GM19455 (cell line): Measurements from ENCODE around the gene CELSR1.
"Not testable (repeated sequence)": the region's sequence is repeated elsewhere in the genome, so short reads cannot be mapped to it uniquely, and the experiment has no call there.

Experiments used
- ATAC-seq: cut with Tn5 transposase; IDR thresholded peaks from one replicate; pipeline ENCODE4 v1.9.1; 2021; ENCODE audit not compliant: unreplicated experiment

Gene CELSR1

DNA sequence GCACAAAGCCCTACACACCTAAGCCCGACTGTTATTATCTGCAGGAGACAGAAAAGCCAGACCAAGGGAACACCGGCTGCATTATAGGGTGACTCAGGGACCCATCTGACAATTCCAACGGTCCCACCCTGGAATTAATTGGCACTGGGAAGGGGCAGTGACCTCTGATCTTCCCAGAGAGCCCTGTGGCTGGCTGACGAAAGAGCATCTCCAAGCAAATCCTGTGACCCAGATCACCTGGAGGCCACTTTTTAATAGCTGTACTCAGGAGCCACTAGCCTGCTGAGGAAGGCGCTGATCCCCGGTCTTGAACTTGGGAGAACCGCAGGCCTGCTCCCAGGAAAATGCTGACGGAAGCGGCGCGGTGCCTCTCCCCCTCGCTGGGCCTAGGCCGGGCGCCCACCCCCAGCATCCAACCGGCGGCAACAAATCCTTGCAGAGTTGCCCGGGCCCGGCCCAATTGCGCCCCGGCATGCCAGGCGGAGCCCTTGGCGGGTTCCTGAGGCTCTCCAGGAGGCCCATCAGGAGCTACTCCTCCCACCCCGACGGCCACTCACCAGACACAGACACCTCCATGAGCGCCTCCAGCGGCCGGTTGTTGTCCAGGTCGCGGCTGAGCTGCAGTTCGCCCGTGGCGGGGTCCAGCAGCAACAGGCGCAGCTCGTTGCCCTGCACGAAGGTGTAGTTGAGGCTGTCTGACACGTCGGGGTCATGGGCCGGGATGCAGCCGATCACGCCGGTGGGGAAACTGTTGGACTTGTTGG, 4.2 kb downstream of the CELSR1 start:
- ATAC-seq = no peak

DNA sequence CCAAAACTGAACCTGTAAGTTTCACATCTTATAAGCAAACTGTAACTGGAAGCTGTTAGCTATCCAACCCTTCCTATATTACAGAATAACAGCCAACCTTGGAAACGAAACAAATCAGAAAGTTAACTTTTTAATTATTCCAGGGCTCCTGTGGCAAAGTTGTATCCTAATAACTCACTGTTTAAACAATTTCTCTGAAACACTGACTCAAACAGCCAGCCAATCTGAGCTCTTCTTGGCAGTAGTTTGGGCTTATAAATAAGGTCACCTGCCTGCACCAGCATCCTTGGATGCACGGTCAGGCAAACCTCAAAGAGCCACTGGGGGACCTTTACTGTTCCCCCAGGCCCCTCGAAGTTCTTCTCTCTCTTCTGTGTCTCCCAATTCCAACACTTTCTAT, 5.0 kb downstream of the CELSR1 start:
- no peak for ATAC-seq

GRCh38 chr22:46531581-46532175, 5.7 kb downstream of the CELSR1 start:
- no peak for ATAC-seq

DNA sequence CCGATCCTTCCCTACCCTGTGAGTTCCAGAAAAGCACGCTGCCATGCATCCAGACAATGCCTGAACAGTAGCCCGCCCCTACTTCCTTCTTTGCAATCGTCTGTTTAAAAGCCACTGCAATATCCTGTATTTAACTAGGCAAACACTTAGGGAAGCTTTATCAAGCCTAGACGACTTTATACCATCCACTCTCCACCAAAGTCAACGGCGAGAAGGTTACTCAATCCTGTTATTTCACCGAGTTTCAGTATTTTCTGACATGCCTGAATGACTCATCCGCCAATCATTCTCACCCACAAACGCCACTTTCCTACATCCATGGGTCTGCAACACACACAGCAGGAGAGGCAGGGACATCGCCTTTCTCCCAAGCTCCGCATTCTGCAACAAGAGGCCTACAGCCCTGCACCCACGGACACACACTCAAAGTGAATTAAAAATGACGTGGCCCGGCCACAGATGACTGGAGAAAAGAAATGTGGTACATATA, 9.3 kb downstream of the CELSR1 start:
- ATAC-seq = no peak

DNA sequence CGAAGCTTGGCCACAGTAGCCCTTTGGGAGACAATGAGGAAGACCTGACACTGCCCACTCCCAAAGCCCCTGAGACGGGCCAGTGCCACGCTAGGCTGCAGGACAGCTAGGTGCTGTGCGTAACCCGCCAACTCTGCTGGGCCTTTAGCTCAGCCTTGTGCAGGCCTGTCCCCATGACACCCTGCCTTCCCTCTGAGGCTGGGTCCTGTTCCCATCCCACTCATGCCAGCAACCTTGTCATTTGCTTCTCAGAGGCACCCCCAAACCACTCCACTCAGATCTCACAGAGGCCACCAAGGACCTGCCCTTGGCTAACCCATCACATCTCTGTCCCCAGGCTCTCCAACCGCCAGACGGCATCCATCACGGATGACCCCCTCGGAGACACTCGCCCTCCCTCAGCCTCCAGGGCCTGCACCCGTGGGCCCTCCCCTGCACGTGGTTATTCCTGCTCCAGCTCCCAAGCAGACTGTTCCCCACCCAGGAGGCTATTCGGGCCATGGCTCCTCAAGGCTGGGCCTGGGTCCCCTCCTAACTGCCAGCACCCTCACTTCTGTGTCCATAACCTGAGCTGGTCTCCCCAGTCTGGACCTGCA, 11.1 kb downstream of the CELSR1 start:
- no peak for ATAC-seq

- no peak for ATAC-seq
These were observed 11.8 kb downstream of the CELSR1 start for GRCh38 chr22:46525389-46526243.

- ATAC-seq = no peak
These were observed 13.1 kb downstream of the CELSR1 start for GRCh38 chr22:46524203-46524740.

DNA sequence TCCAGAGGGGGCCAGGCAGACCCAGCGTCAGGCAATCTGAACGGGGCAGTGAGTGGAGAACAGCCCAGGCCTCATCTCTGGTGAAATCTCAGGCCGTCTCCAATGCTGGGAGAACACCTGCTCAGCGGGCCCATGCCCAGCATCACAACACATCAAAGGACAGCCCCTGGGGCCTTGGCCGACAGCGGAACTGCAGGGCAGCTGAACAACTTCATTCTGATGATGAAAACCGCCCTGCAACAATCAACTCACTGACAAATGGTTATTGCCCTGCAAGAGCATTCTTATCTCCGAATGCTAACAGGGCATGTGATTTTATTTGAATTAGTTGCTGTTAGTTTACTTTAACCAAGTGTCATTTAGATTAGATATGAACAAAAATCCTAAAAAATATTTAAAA, 14.6 kb downstream of the CELSR1 start:
- no peak for ATAC-seq

DNA sequence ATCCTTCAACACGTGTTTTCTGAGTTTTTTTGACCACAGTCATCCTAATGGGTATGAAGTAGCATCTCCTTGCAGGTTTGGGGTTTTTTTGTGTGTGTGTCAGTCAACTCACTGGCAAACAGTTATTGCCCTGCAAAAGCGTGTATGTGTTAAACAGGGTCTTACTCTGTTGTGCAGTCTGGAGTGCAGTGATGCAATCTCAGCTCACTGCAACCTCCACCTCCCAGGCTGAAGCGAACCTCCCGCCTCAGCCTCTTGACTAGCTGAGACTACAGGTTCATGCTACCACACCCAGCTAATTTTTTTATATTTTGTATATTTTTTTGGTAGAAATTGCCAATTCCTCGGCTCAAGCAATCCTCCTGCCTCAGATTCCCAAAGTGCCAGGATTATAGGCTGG, 15.4 kb downstream of the CELSR1 start:
- no peak for ATAC-seq

DNA sequence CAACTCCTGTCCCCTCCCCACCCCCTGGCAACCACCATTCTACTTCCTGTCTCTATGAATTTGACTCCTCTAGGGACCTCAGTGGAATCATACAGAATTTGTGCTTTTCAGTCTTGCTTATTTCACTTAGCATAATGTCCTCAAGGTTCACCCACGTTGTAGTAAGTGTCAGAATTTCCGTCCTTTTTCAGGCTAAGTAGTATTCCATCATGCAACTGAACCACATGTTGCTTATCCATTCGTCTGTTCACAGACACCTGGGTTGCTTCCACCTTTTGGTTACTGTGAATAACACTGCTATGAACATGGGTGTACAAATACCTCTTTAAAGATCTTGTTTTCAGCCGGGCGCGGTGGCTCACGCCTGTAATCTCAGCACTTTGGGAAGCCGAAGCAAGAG, 16.5 kb downstream of the CELSR1 start:
- no peak for ATAC-seq

DNA sequence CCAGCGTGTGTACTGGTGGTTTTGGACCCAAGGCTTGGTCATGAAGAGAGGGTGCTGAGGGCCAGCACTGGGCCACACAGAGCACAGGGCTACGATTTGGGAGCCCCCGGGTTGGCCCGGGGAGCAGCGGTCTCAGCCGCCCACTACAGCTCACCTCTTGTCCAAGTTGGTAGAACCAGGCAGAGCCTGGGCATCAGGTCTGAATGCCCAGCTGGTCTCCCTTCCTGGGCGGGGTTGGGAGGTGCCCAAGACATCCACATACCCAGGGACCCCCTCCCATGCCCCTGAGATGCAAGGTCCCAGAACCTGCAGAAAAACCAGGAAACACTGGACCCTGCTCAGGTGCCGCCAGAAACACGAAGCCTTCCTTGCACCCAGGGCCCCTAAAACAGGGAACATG, 18.0 kb downstream of the CELSR1 start:
- no peak for ATAC-seq

DNA sequence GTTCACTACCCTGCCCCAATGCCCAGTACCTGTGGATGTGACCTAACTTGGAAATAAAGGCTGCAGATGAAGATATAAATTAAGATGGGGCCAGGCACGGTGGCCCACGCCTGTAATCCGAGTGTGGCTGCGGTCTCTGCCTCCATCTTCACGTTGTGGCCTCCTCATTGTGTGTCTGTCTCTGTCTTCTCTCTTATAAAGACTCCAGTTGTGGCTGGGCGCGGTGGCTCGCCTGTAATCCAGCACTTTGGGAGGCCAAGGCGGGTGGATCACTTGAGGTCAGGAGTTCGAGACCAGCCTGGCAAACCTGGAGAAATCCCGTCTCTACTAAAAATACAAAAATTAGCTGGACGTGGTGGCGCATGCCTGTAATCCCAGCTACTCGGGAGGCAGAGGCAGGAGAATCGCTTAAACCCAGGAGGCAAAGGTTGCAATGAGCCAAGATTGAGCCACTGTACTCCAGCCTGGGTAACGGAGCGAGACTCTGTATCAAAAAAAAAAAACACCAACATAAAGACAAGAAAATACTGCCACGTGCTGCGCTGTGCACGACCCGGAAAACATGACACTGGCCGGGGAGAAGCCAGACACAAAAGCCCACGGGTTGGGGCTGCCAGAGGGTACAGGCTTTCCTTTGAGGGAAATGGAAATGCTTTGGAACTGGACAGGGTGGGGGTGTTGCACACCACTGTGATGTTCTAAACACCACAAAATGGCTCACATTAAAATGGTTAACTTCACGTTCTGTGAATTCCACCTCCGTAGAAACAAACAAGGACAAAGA, 18.7 kb downstream of the CELSR1 start:
- ATAC-seq = no peak

DNA sequence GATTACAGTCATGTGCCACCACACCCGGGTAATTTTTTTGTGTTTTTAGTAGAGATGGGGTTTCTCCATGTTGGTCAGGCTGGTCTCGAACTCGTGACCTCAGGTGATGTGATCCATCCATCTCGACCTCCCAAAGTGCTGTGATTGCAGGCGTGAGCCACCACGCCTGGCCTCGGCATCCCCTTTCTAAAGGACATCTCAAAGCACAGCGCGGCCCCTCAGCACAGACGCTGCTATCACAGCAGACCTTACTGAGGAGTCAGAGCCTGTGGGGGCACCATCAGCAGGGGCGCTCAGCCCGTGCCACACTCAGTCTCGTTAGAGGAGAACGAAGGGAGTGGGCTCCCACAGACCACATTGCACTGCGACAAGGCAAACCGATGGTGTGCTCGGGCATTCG, 19.4 kb downstream of the CELSR1 start:
- ATAC-seq = no peak

GRCh38 chr22:46517255-46517761, 20.1 kb downstream of the CELSR1 start:
- ATAC-seq = no peak

GRCh38 chr22:46516638-46517037, 20.8 kb downstream of the CELSR1 start:
- no peak for ATAC-seq

DNA sequence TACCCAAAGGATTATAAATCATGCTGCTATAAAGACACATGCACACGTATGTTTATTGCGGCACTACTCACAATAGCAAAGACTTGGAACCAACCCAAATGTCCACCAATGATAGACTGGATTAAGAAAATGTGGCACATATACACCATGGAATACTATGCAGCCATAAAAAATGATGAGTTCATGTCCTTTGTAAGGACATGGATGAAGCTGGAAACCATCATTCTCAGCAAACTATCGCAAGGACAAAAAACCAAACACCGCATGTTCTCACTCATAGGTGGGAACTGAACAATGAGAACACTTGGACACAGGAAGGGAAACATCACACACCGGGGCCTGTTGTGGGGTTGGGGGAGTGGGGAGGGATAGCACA, 21.3 kb downstream of the CELSR1 start:
- ATAC-seq = not testable (repeated sequence)

GRCh38 chr22:46515208-46516111, 22.0 kb downstream of the CELSR1 start:
- no peak for ATAC-seq

GRCh38 chr22:46514592-46515207, 22.7 kb downstream of the CELSR1 start:
- ATAC-seq = no peak
